Esophagus squamous epithelium (tissue), 4 donors: ENCODE measurements around the gene TNNT3.

ENCODE experiments used
- CTCF ChIP-seq, 6 experiments: fragments of 450-650 bp in 4 of 6; fragments of 200-600 bp in 2 of 6; sonication (generic) in 2 of 6; IDR thresholded peaks; one replicate each; pipeline ENCODE4 v1.5.1; 2016 to 2019; ENCODE audit warnings: antibody characterized with exemption in 6 of 6, mild to moderate bottlenecking in 4 of 6, moderate library complexity in 4 of 6
- POLR2A ChIP-seq, 4 donors: fragments of 450-650 bp; IDR thresholded peaks; one replicate each; pipeline ENCODE4 v1.6.1; 2017; ENCODE audit warnings: antibody characterized with exemption in 4 of 4, mild to moderate bottlenecking in 4 of 4, moderate library complexity in 3 of 4

- TF ChIP-seq POLR2A (IDR thresholded peaks at IDR 0.05), result no peak
- TF ChIP-seq CTCF (IDR thresholded peaks at IDR 0.05), result no peak
Observed at GRCh38 chr11:1918436-1919315, 827 bp upstream of the TNNT3 start.
